GM20431 (cell line): ENCODE results near the gene ME2.
"Not testable (repeated sequence)": the region's sequence is repeated elsewhere in the genome, so short reads cannot be mapped to it uniquely, and the experiment has no call there.

Experiments used
- in situ Hi-C: fragments of 300-500 bp; cut with MseI, MboI; formaldehyde crosslinking; loops from one replicate; pipeline ENCODE4 v1.15.0; 2020; ENCODE audit warnings: low sequenced_read_pairs; ENCODE audit not compliant: unreplicated experiment

ME2 gene

DNA sequence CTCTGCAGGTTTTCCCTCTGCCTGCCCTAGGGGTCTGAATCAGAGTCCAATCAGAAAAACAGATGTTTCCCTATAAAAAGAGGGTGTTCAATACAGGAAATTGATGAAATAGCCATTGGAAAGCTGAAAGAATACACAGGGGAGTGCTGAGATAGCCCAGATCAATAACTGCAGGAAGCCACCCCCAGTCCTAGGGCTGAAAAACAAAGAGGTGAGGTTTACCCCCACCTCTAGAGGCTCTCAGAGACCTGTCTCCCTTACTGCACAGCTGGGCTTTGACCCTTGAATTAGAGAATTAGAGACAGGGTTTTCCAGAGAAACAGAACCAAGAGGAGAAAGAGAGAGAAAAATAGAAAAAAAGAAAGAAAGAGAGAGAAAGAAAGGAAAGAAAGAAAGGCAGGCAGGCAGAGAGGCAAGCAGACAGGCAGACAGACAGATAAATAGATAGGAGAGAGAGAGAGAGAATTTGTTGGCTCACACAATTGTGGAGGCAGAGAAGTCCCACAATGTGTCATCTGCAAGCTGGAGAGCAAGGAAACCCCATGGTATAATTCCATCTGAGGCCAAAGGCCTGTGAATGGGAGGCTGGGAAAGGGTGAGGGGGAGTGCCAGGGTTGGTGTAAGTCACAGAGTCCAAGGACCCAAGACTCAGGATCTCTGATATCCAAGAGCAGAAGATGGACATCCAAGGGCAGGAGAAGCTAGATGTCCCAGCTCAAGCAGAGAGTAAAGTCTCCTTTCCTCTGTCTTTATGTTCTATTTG lies 18.9 kb upstream of the ME2 start:
- in situ Hi-C loops: no loop called here

DNA sequence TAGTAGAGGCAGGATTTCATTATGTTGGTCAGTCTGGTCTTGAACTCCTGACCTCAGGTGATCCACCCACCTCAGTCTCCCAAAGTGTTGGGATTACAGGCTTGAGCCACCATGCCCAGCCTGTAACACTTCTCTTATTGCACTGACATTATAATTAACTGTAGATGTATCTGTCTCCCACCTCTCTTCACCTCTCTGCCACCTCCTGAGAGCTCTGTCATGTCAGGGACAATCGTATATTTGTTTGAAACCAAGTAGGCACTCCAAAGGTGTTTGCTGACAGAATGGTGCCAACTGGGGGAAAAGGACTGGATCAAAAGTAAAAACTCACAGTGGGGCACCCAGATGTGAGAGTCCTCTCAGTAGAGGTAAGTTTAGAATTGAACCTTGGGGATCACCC lies 17.3 kb upstream of the ME2 start:
- in situ Hi-C loops: no loop called here

DNA sequence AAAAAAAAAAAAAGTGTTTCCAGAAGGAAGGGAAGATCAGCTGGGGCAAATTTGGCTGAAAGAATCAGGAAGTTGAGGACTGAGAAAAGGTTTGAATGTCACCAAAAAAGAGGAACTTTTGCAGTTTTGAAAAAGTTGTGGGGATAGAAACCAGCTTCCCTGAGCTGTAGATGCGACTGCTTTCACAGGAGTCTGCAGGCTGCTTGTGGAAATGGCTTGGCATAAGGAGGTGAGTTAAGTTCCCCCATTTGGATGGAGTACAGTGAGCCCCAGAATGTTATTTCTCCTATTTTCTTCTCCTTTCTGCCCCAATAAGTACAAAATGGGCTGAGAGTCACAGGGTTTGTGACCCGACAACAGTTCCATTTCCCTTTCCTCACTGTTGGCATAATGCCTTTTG lies 16.5 kb upstream of the ME2 start:
- in situ Hi-C loops: no loop called here

DNA sequence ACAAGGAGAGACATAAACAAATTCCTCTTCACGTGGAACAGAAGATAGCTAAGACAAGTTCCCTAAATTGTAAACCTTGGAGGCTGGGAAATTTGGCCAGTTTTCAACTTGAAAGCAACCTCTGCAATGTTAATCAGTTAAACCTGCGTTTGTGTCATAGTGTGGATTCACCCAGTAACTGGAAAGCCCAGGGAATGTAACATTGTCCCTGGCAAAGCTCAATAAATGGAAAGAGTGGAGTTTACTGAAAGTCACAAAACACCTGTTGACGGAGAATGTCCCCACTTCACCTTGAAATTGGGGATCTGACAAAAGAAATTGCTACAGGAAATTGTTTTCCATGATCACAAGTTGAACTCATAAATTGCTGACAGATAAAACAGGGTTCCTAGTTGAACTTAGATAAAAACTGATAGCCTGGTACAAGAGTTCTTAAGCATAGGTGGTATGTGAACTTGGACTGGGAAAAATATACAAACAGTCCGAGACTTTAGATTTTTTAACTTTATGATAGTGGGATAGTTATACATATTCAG lies 15.0 kb upstream of the ME2 start:
- in situ Hi-C loops: no loop called here

DNA sequence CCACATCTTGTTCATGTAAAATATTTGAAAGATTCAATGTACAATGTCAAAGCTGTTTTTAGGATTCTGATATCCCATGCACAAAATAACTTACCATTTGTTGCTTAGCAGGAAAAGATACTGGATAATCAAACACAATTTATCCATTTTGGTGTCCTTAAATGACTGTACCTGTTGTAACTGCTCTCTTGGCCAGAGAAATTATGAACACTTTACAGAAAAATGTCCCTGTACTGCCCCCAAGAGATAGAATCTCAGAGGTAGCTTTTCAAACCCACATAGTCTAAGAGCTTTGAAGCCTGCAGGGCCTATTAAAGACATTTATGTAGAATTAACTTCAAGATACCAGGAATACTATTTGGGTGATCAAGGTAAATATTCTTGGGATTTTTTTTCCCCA lies 12.2 kb upstream of the ME2 start:
- in situ Hi-C loops: no loop called here

DNA sequence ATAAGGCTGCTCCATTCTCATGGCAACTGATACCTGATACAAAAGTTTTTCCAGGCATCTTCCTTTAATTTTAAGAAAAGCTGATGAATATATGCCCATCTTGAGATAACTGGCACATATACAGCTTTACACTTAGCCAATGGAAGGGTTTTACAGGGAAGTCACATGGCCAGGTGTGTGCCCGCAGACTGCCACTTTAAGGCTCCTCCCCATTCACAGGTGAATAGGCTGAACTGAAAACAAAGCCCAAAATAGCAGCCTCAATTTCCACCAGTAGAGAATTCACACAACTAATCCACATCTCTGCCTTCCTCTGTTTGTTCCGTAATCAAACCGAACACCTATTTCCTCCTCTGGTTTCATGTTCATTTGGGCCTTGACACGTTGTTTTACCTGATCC lies 9.8 kb upstream of the ME2 start:
- in situ Hi-C loops: no loop called here

DNA sequence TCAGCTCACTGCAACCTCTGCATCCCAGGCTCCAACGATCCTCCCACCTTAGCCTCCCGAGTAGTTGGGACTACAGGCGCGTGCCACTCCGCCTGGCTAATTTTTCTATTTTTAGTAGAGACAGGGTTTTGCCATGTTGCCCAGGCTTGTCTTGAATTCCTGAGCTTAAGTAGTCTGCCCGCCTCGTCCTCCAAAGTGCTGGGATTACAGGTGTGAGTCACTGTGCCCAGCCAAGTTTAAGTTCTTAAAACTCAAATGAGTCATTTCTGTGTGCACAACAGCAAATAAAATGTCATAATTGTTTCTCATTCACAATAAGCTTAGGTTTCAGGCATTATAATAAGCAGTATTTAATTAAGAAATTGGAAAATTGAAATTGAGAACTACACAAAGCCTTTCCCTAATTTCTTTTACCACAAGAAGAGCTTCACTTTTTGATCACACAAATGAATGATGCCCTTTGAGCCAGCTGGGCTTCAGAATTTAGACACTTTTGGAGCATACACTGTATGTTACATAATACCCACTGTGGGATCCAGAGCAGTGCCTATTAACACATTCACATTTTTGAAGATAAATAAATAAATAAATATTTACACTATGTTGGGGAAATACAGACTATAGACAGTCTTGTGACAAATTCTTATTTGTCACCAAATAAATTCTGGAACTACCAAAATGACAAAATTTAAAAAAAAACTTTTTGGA lies 8.6 kb upstream of the ME2 start:
- in situ Hi-C loops: no loop called here

DNA sequence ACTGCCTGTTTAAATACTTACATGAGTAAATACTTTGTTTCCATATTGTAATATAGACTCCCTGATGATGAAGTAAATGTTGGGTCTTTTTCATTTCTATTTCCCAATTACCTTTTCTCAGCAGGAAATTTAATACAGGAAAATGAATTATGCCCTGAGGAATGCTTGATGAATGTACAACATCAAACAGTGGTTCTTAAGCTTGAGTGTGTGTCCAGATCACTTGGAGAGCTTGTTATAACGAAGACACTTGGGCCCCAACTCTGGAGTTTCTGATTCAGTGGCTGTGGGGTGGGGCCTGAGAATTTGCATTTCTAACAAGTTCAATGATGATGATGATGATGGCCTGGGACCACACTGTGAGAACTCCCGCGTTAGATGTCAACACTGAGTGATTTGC lies 7.1 kb upstream of the ME2 start:
- in situ Hi-C loops: no loop called here

DNA sequence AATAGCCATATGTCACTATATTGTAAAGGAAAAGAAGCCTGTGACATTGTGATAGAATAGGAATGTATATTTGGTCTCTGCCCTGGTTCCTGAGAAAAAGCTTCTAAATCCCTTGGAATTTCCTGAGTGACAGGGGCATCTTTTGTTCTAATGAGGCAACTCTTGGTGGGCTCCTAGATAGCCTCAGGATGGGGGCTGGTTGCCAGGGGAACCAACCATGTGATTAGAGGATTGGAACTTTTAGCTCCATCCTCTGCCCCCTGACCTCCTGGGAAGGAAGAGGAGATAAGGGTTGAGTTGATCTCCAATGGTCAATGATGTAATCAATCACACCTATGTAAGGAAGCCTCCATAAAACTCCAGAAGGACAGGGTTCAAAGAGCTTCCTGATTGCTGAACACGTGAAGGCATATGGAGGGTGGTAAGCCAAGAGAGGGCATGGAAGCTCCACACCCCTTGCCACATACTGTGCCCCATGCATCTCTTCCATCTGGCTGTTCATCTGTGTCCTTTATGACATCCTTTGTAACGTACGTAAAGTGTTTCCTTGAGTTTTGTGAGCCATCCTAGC lies 2.9 kb upstream of the ME2 start:
- in situ Hi-C loops: no loop called here

DNA sequence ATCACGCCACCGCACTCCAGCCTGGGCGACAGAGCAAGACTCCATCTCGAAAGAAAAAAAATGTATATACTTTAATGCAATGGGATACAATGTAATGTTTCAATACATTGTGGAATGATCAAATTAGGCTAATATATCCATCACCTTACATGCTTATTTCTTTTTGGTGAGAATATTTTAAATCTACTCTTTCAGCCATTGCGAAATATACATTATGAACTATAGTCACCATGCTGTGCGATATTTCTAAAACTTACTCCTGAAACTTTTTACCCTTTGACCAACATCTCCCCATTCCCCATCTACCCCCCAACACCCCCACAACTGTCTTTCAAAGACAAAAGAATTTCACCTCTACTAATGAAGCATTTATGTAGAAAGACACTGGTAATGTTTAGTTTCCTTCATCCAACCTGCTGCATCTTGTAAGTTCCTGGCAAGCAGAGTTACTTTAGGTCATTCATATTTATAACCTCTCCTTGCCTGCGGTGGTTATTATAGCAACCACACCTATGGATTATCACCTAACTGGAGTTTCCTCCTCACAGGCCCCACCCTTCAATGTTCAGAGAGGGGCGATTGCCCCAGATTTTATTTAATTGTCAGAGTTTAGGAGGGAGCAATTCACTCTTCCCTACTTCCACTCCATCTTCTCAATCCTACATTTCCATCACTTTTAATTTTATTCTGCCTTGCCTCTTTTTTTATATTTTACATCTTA lies 1.2 kb upstream of the ME2 start:
- in situ Hi-C loops: no loop called here

DNA sequence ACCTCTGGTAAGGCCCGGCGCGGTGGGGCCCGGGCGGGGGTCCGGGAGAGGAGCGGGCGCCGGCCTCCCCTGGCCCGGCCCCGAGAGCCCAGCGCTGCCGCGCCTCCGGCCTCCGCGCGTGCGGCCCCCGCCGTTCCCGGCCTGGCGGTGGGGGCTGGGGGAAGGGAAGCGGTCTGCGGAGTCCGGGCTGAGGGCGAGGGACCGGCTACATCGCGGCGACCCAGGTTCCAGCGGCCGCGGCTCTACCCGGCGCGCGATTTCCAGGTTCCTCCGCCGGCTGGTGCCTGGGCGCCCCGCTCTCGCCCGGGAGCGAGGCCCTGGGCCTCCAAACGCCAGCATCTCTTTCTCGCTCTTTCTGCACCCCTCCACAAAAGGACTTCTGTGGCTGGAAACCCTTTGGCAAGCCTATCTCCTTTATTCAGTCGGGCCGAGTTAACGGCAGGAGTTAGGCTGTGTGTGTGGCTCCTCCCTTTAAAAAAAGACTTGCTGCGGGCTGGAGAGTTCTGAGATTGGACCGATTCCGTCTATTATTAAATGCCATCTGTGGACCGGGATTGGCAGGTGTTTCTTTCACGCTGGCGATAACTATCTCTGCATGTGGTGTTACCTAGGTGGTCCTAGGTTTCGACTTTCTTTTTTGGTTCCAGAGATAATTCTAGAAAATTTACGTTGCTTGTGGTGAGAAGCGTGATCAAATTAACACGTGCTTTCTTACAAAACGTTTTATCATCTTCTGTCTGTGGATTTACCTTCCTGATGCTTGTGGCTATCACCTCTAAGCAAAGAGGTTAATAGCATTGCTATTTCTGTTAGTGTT lies 592 bp downstream of the ME2 start:
- in situ Hi-C loops: no loop called here

DNA sequence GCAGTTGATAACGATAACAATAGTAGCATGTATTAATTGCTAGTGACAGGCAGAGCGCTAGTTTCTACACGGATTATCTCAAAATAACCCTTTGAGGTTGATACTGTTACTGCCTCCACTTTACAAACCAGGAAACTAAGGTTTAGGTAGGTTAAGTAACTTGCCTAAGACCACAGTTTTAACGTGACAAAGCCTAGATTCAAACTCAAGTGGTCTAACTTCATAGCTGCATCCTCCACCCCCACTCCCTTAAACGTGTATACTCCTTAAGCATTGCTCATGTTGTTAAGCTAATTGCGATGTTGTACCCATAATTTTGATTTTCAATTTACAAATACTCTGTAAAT lies 1.2 kb downstream of the ME2 start:
- in situ Hi-C loops: no loop called here

DNA sequence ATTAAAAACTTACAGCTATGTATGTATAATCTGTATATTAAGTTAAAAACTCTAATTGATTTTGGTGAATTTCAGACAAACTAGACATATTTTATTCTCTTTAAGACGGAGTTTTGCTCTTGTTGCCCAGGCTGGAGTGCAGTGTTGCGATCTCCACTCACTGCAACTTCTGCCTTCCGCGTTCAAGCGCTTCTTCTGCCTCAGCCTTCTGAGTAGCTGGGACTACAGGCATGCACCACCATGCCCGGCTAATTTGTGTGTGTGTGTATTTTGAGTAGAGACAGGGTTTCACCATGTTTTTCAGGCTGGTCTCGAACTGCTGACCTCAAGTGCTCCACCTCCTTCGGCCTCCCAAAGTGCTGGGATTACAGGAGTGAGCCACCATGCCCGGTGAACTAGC lies 2.0 kb downstream of the ME2 start:
- in situ Hi-C loops: not testable (repeated sequence)

DNA sequence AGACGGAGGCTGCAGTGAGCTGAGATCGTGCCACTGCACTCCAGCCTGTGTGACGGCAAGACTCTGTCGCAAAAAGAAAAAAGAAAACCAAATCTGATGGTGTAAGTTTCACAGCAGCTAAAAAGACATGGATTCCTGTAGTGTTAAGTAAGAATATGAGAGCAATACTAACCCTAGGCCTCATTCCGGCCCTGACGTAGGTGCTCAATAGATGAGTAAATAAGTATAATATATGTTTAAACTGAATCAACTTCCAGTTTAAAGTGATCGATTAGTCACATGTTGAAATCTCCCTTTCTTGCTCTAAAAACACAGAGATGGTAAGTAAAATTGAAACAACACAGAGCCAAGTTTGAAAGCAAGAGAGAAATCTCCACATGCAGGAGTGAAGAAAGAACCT lies 8.0 kb downstream of the ME2 start:
- in situ Hi-C loops: no loop called here

DNA sequence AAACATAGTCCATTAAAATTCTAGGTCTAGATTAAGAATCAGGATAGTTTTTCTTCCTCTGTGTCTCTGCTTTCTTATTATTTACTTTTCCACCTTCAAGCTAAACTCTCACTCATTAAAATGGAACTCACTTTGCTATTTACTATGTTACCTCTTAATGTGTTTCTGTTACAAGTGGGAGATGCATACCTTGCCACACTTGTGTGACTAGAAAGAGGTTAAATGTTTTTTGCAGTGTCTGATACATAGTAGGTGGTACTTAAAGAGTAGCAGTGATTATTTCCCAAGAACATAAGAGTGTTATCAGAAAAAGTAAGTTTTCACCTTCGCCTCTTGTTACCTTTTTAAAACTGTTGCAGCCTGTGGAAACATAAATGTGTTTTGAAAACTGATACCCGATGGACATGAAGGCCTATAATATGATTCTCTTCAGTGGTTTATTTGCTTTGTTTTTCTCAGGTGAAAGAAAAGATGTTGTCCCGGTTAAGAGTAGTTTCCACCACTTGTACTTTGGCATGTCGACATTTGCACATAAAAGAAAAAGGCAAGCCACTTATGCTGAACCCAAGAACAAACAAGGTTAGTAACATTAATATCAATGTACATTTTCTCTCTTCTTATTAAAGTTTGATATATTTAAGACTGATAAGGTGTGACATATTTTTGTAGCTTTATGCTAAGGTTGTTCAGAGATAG lies 16.6 kb downstream of the ME2 start:
- in situ Hi-C loops: no loop called here

DNA sequence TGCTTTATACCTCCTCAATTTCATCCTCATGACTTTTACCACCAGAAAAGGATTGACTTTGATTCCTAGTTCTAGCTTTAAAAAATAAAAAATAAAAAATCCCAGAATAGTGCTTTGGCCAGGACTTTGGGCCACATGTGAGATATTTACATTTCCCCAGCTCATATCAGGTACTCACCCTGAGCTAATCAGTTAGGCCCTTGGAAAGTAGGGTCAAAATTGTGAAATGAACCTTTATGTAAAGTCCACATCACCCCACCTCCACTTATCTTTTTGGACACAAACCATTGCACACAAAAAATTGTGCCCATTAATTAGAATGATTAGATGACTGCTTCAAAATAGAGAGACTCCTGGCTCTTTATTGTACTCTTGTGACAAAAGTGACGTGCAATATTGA lies 17.2 kb downstream of the ME2 start:
- in situ Hi-C loops: no loop called here

DNA sequence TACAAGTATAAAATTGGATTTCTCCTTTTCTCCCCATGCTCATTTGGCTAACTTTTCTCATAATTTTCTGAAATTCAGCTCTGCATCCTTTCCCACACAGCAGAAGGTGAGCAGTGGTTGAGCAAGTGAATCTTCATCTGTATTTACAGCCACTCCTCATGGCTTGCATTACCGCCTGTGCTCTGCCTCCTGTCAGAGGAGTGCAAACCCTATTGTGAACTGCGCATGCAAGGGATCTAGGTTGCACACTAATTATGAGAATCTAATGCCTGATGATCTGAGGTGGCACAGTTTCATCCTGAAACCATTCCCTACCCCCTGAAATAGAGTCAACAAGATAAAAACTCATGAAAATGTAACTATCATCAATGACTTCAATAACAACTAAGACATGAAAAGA lies 20.0 kb downstream of the ME2 start:
- in situ Hi-C loops: no loop called here

DNA sequence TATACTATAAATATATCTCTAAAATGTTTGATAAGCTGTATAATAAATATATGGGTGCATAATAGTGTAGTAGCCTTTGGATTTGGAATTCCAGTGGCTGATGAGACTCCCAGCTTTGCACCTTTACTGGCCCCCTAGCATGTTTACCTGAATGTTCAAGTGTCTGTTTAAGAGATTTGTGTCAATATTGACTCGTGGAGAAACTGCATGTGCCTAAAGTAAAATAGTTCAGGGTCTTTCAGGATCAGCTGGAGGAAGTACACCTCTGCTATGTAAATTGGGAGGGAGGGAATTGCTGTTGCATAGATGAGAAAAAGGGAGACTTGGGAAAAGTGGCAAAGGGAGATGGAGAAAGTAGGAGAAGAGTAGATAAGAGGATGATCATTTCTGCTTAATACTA lies 23.9 kb downstream of the ME2 start:
- in situ Hi-C loops: no loop called here

DNA sequence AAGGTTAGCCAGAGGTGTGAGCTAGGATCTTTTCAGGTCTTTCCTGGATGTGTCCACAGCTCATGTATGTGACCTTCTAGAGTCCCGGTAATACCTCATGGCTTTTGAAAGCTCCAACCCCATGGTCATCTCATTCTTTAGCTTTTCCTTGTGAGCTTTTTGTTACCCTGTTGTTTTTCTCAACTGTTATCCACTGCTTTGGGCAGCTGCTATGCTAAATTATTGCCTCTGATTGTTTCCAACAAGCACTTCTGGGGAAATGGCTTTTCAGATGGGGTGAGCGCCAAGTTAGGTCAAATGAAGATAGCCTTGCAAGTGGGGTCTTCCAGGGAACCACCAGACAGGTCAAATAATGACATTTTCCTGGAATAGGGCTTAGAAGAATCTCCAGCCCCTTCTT lies 27.9 kb downstream of the ME2 start:
- in situ Hi-C loops: no loop called here
